GM18502 (cell line): ENCODE data around the gene LPCAT1.
"Not testable (repeated sequence)": the region's sequence is repeated elsewhere in the genome, so short reads cannot be mapped to it uniquely, and the experiment has no call there.

Experiments
- ATAC-seq: cut with Tn5 transposase; IDR thresholded peaks from one replicate; pipeline ENCODE4 v1.9.1; 2021; ENCODE audit warnings: mild to moderate bottlenecking; ENCODE audit not compliant: unreplicated experiment, poor library complexity

LPCAT1 gene

GRCh38 chr5:1511048-1511447 lies 12.7 kb downstream of the LPCAT1 start:
- no peak for ATAC-seq

- ATAC-seq = no peak
Measured at GRCh38 chr5:1510631-1511030, 13.1 kb downstream of the LPCAT1 start.

GRCh38 chr5:1510151-1510561 lies 13.6 kb downstream of the LPCAT1 start:
- ATAC-seq = no peak

GRCh38 chr5:1509346-1510085 lies 14.2 kb downstream of the LPCAT1 start:
- no peak for ATAC-seq

GRCh38 chr5:1508659-1509290 lies 15.0 kb downstream of the LPCAT1 start:
- no peak for ATAC-seq

DNA sequence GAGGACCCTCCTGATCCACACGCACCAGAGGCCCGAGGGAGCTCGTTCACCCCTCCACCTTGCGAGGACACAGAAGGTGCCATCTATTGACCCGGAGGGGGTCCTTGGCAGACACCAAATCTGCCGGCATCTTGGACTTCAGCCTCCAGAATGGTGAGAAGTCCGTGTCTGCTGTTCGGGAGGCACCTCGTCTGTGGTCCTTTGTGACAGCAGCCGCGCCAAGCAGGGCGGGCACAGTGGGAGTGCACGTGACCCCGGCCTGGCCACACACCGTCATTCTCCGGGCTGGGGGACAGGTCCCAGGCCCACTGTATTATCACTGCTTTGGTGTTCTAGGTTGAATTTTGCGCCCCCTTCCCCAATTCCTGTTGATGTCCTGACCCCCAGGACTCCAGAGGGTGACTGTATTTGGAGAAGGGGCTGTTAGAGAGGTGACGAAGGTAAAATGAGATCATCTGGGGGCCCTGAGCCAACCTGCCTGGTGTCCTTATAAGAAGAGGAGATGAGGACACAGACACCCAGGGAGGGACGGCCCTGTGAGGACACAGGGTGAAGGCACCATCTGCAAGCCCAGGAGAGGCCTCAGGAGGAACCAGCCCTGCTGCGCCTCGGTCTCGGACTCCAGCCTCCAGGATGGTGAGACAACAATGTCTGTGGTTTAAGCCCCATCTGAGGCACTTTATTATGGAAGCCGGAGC lies 15.7 kb downstream of the LPCAT1 start:
- no peak for ATAC-seq

DNA sequence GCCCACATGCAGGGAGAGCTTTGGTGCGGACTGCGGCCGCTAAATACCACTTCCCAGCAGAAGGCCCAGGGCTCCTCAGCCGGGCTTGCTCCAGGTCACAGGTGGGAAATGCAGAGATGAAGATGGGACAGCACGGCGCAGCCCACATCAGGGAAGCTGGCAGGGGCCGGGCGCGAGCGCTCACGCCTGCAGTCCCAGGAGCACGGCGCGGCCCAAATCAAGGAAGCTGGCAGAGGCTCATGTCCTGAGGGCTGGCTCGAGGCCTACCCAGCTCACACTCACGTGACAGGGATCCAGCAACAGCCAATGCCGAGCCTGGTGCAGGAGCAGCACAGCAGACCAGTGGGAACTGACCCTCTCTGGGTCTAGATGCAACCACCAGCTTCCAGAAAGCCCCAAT lies 16.3 kb downstream of the LPCAT1 start:
- ATAC-seq = no peak

GRCh38 chr5:1507014-1507375 lies 16.8 kb downstream of the LPCAT1 start:
- no peak for ATAC-seq

GRCh38 chr5:1506242-1507013 lies 17.3 kb downstream of the LPCAT1 start:
- ATAC-seq = no peak

DNA sequence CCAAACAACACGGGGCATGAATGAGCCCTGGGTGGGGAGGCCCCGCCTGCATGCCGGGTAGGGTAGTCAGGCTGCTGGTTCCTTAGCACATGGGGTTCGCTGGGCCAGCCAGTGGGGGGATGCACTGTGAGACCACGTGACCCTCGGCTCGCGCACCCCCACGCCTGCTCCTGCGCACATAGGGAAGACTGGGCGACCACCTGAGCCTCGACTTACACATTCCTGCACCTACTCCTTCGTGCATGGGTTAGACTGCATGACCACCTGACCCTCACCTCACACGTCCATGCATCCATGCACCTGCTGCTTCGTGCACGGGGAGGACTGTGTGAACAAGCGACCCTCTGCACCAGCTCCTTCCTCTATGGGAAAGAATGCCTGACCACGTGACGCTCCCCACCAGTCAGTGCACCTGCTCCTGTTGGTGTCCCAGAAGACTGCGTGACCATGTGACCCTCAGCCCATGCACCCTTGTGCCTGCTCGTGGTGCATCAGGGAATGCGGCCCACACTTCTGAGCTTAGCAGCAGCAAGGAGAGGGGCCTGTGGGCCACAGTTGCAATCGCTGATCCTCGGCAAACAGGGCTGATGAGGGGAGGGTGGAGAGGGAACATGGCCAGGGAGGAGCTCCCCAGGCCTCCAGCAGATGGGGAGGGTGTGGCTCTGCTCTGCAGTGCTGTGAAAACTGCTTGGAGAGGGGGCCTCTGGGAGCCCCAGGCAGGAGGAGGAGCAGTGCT lies 18.1 kb downstream of the LPCAT1 start:
- no peak for ATAC-seq

- not testable (repeated sequence) for ATAC-seq
Measured at GRCh38 chr5:1505089-1505488, 18.7 kb downstream of the LPCAT1 start.

DNA sequence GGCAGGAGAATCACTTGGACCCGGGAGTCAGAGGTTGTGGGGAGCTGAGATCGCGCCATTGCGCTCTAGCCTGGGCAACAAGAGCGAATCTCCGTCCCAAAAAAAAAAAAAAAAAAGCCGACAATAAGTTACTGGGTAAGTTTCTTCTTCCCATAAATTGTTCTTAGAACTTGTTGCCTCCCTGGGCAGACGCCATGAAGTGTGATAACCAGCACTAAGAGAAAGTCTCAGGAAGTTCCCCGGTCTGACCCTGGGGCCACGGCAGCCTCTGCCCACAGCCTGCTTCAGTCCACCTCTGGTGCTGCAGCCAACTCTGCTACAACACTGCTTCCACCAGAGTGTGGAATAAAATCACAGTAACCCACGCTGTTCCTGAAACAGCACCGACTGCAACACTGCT lies 19.1 kb downstream of the LPCAT1 start:
- ATAC-seq = no peak

- ATAC-seq = no peak
Measured at GRCh38 chr5:1504069-1504595, 19.6 kb downstream of the LPCAT1 start.

- ATAC-seq = peak; percentile 32
Measured at GRCh38 chr5:1503241-1504068, 20.3 kb downstream of the LPCAT1 start.

DNA sequence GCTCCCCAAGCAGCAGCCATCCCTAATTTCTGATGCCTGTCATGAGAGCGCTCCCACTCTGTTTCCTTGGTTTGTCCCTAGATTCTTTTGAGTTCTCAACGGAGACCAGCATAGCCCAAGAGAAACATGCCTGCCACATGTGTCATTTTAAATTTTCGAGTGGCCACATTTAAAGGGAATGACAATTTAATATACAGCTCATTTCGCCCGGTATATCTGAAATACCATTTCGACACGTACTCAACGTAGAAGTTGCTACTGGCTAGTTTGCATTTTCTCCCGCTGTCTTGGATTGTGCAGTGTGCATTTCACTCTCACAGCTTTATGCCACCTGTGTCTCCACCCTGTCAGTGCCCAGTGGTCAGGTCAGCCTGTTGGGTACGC lies 21.0 kb downstream of the LPCAT1 start:
- no peak for ATAC-seq

DNA sequence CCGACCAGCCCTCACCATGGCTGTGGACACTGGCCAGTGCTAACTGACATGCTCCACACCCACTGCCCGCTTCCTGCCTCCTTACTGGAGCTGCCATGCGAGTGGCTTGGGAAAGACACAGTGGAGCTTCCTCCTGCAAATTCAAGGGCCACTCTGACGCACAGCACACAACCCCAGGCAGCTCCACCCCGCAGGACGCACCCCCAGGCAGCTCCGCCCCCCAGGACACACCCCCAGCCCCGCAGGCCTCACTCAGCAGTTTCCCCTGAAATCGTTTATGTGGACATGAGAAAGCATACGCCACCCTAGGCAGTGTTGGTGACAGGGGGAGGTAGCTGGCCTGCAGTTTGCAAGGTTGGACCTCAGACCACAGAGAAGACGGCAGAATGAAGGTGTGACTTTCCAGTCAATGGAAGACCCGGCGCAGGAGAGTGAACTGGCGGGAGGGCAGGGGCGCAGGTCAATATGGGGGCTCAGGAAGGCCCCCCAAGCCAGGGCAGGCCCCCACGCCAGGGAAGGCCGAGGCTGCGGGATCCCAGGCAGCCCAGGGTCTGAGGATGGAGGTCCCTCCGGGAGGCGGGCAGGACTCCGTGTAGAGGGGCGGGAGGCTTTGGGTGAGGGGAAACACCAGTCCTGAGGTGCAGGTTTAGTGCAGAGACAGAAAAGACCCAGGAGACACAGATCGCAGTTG lies 21.6 kb downstream of the LPCAT1 start:
- ATAC-seq = peak; percentile 25

GRCh38 chr5:1501372-1502045 lies 22.3 kb downstream of the LPCAT1 start:
- no peak for ATAC-seq
